Keratinocyte (primary cell): ENCODE data around the gene VPS4B. TPM values are rescaled to one million over a fixed set of nuclear protein-coding genes. Genes with fewer than 3 reads are reported as not detected.
"Not testable (repeated sequence)": the region's sequence is repeated elsewhere in the genome, so short reads cannot be mapped to it uniquely, and the experiment has no call there.

ENCODE experiments used
- DNase-seq: peaks from one replicate; pipeline ENCODE4 v3.0.0-alpha.2; 2011; ENCODE audit warnings: low read depth, missing footprints, low spot score
- FAIRE-seq: peaks from 2 replicates; lab custom pipeline; 2011; peaks lifted over from hg19 to GRCh38; lab: Jason Lieb, UNC
- H2AFZ ChIP-seq: 2 replicates; pipeline ENCODE4 v1.6.0; 2012; ENCODE audit warnings: low read length, control low read depth, inconsistent platforms; ENCODE audit not compliant: control insufficient read depth
- H3K27ac ChIP-seq: 2 replicates; pipeline ENCODE4 v1.5.1; 2011; ENCODE audit warnings: low read length; ENCODE audit not compliant: control insufficient read depth, insufficient read depth
- H3K27me3 ChIP-seq: 3 replicates; pipeline ENCODE4 v1.6.0; 2011; ENCODE audit warnings: low read length; ENCODE audit not compliant: control insufficient read depth, insufficient read depth; ENCODE audit errors: extremely low read depth
- H3K36me3 ChIP-seq, 2 experiments: 2 replicates in 1 of 2; 3 replicates in 1 of 2; pipeline ENCODE4 v1.5.1; 2011; ENCODE audit warnings: low read length in 2 of 2, mild to moderate bottlenecking in 1 of 2; ENCODE audit not compliant: control insufficient read depth in 2 of 2, insufficient read depth in 2 of 2; ENCODE audit errors: extremely low read depth in 1 of 2
- H3K4me1 ChIP-seq: 3 replicates; pipeline ENCODE4 v1.5.1; 2011; ENCODE audit warnings: low read length; ENCODE audit not compliant: control insufficient read depth, insufficient read depth; ENCODE audit errors: extremely low read depth
- H3K4me2 ChIP-seq: 3 replicates; pipeline ENCODE4 v1.6.0; 2011; ENCODE audit warnings: low read depth, low read length; ENCODE audit not compliant: control insufficient read depth, insufficient read depth; ENCODE audit errors: extremely low read depth
- H3K4me3 ChIP-seq, 3 experiments: fragments of 200-600 bp in 1 of 3; sonication (generic) in 1 of 3; 2 replicates in 2 of 3; 3 replicates in 1 of 3; pipeline ENCODE4 v1.5.1; 2011 to 2016; ENCODE audit warnings: low read length in 3 of 3, mild to moderate bottlenecking in 3 of 3, control low read depth in 2 of 3, inconsistent platforms in 1 of 3, low read depth in 1 of 3, mixed read lengths in 1 of 3, mixed run types in 1 of 3, moderate library complexity in 1 of 3; ENCODE audit not compliant: control insufficient read depth in 2 of 3, insufficient read depth in 2 of 3; ENCODE audit errors: extremely low read depth in 1 of 3
- H3K79me2 ChIP-seq: 2 replicates; pipeline ENCODE4 v1.6.0; 2012; ENCODE audit warnings: low read length; ENCODE audit not compliant: control insufficient read depth, insufficient read depth
- H3K9ac ChIP-seq: 3 replicates; pipeline ENCODE4 v1.6.0; 2011; ENCODE audit warnings: low read length; ENCODE audit not compliant: control insufficient read depth, insufficient read depth; ENCODE audit errors: extremely low read depth
- H3K9me1 ChIP-seq: 3 replicates; pipeline ENCODE4 v1.6.0; 2011; ENCODE audit warnings: low read length; ENCODE audit not compliant: control insufficient read depth, insufficient read depth; ENCODE audit errors: extremely low read depth
- H3K9me3 ChIP-seq: 2 replicates; pipeline ENCODE4 v1.5.1; 2012; ENCODE audit warnings: low read depth, low read length; ENCODE audit not compliant: control insufficient read depth
- H4K20me1 ChIP-seq: 3 replicates; pipeline ENCODE4 v1.6.0; 2011; ENCODE audit warnings: low read length; ENCODE audit not compliant: control insufficient read depth, insufficient read depth; ENCODE audit errors: extremely low read depth
- EZH2 ChIP-seq: IDR thresholded peaks from one replicate; pipeline ENCODE4 v1.6.1; 2012; ENCODE audit warnings: inconsistent platforms, mild to moderate bottlenecking, low read length, moderate library complexity
- dilution Hi-C: fragments of 300-500 bp; cut with MboI; formaldehyde crosslinking; loops from one replicate; pipeline ENCODE4 v1.7.0; 2020; ENCODE audit warnings: low sequenced_read_pairs; ENCODE audit not compliant: extremely low pct_ligation_motif_present
- polyA plus RNA-seq, 5 experiments: library from polyadenylated mRNA; depleted of rRNA in 3 of 5; stranded (reverse) in 3 of 5; stranded (forward) in 1 of 5; unstranded in 1 of 5; fragments of >200 nt; gene quantifications; 1 replicate in 1 of 5; 2 replicates in 3 of 5; 3 replicates in 1 of 5; pipeline versions ENCODE4 v1.2.1 to v1.2.3, GENCODE V29; 2011 to 2012; ENCODE audit warnings: missing spikeins in 2 of 5, low read depth in 1 of 5, low replicate concordance in 1 of 5
- TF ChIP-seq, protein P1 (sequence below), 3 experiments: IDR thresholded peaks in 1 of 3; conservative IDR thresholded peaks in 1 of 3; optimal IDR thresholded peaks in 1 of 3; 2 replicates in 2 of 3; 3 replicates in 1 of 3; pipeline versions ENCODE3 to v1.5.1; 2011; ENCODE audit warnings: low read length in 3 of 3, mild to moderate bottlenecking in 3 of 3, moderate library complexity in 2 of 3, control low read depth in 1 of 3, inconsistent platforms in 1 of 3; ENCODE audit not compliant: insufficient read depth in 2 of 3; ENCODE audit errors: extremely low read depth in 1 of 3

Gene VPS4B
- polyA plus RNA-seq, 1 donor (not counting 4 experiments of a cell fraction or from before 2014, with no cell fraction given): 65.3 TPM

DNA sequence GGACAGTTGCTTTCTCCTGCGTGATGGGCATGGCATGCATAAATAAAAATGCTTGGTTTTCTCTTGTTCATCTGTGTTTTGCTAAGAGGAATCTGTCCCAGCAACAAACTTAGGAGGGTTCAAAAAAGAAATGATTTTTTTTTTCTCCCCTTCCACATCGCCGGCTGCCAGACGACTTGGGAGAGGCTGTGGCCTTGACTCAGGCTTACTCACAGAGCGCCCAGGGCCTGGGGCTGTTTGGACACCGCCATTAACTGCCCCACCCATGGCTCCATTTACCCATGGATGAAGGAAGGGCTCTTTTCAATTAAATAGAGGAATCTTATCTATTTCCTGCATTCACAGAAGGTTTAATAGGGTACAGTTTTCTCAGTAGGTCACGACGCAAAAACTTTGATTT, 32.2 kb upstream of the VPS4B start:
- no peak for TF ChIP-seq EZH2
- TF ChIP-seq, protein P1, sequence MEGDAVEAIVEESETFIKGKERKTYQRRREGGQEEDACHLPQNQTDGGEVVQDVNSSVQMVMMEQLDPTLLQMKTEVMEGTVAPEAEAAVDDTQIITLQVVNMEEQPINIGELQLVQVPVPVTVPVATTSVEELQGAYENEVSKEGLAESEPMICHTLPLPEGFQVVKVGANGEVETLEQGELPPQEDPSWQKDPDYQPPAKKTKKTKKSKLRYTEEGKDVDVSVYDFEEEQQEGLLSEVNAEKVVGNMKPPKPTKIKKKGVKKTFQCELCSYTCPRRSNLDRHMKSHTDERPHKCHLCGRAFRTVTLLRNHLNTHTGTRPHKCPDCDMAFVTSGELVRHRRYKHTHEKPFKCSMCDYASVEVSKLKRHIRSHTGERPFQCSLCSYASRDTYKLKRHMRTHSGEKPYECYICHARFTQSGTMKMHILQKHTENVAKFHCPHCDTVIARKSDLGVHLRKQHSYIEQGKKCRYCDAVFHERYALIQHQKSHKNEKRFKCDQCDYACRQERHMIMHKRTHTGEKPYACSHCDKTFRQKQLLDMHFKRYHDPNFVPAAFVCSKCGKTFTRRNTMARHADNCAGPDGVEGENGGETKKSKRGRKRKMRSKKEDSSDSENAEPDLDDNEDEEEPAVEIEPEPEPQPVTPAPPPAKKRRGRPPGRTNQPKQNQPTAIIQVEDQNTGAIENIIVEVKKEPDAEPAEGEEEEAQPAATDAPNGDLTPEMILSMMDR (optimal IDR thresholded peaks at IDR 0.05 in 1 of 3, IDR thresholded peaks at IDR 0.05 in 1 of 3, conservative IDR thresholded peaks at IDR 0.05 in 1 of 3; ENCODE audit: extremely low read depth in 1 of 3, insufficient read depth in 2 of 3, low read length in 3 of 3): no peak
- no peaks in the 10 kb centered on the region for H3K9me3 ChIP-seq
- no peaks in the 10 kb centered on the region for H3K27me3 ChIP-seq
- dilution Hi-C loops: no loop called here
- peak; percentile 67 for FAIRE-seq
- H3K9me1 ChIP-seq: no peaks in the 10 kb centered on the region
- no peaks in the 10 kb centered on the region for H3K36me3 ChIP-seq
- H2AFZ ChIP-seq: peak overlapping the region; percentile 84
- DNase-seq: no peak
- peak overlapping the region in 2 of 3 experiments; percentile 19 to 34 for H3K4me3 ChIP-seq
- H3K9ac ChIP-seq: peak overlapping the region; percentile 81
- no peaks in the 10 kb centered on the region for H4K20me1 ChIP-seq
- H3K27ac ChIP-seq: peak overlapping the region; percentile 97
- H3K4me1 ChIP-seq: peaks cover 45% of the 10 kb centered on the region
- no peaks in the 10 kb centered on the region for H3K79me2 ChIP-seq
- H3K4me2 ChIP-seq: peak overlapping the region; percentile 76

DNA sequence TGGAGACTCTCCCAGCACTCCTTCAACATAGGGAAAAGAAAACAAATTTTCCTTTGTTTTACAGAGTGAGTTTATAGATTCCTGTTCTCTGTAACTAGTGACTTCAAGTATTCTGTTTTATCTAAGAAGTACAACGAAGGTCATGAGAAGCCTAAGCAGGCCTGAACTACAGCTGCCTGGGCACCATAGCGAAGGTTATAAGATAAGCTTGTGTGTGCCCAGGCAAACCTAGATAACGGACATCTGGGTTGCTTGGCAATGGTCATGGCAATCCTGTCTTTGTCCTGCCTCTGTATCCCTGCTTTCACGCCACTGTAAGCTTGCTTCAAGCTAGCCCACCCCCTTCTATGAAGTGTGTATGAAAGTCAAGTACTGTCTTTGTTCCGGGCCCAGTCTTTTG, 30.5 kb upstream of the VPS4B start:
- H3K9me3 ChIP-seq, H3K9me1 ChIP-seq, H4K20me1 ChIP-seq, dilution Hi-C loops, H3K4me3 ChIP-seq, H3K27me3 ChIP-seq, H3K79me2 ChIP-seq, H3K36me3 ChIP-seq, H3K4me2 ChIP-seq, DNase-seq: not testable (repeated sequence)
- Histone ChIP-seq H3K27ac (peak overlapping the region; percentile 97), H3K9ac (peak overlapping the region; percentile 20), H3K4me1 (peaks cover 42% of the 10 kb centered on the region), H2AFZ (peak overlapping the region; percentile 42)
- FAIRE-seq: peak; percentile 20
